PC-3 (cell line): ENCODE data around the gene ASMTL. TPM values are rescaled to one million over a fixed set of nuclear protein-coding genes. Genes with fewer than 3 reads are reported as not detected.

Experiments used
- ATAC-seq: fragments of 200-7000 bp; cut with Tn5 transposase; 2 replicates; pipeline ENCODE4 v1.9.1; 2020; ENCODE audit warnings: mild to moderate bottlenecking, moderate library complexity
- BruUV-seq: library from RNA; stranded (reverse); fragments of 400-500 nt; replicated peaks from 2 replicates; lab custom pipeline; 2021; lab: Mats Ljungman, UMichigan
- CTCF ChIA-PET: fragments of 300-600 bp; sonication (Branson Sonifier 250); formaldehyde crosslinking; loops from one replicate; lab custom pipeline; 2022; ENCODE audit warnings: antibody characterized with exemption; lab: Charles Lee
- POLR2A ChIA-PET: fragments of 300-600 bp; sonication (Branson Sonifier 250); formaldehyde crosslinking; loops from one replicate; lab custom pipeline; 2022; ENCODE audit warnings: antibody characterized with exemption; ENCODE audit not compliant: unreplicated experiment; lab: Charles Lee
- DNase-seq: peaks from one replicate; pipeline ENCODE4 v3.0.0-alpha.2; 2015
- H2AFZ ChIP-seq: fragments of 300-600 bp; sonication (generic); 2 replicates; pipeline ENCODE4 v1.6.0; 2016; ENCODE audit warnings: antibody characterized with exemption, low read length
- H3F3A ChIP-seq: fragments of 300-600 bp; sonication (generic); one replicate; pipeline ENCODE4 v1.6.0; 2017; ENCODE audit warnings: antibody characterized with exemption, low read length, control low read depth, mild to moderate bottlenecking; ENCODE audit not compliant: unreplicated experiment
- H3K27ac ChIP-seq: fragments of 300-600 bp; sonication (generic); 2 replicates; pipeline ENCODE4 v1.5.1; 2016; ENCODE audit warnings: mild to moderate bottlenecking, low read length
- H3K27me3 ChIP-seq: fragments of 300-600 bp; sonication (generic); 2 replicates; pipeline ENCODE4 v1.6.1; 2016; ENCODE audit warnings: low read length, mixed read lengths
- H3K36me3 ChIP-seq: fragments of 300-600 bp; sonication (generic); 2 replicates; pipeline ENCODE4 v1.6.1; 2016; ENCODE audit warnings: low read depth, mixed run types, low read length, mixed read lengths
- H3K4me1 ChIP-seq: fragments of 300-600 bp; sonication (generic); 2 replicates; pipeline ENCODE4 v1.5.1; 2016; ENCODE audit warnings: low read length; ENCODE audit not compliant: insufficient read depth
- H3K4me2 ChIP-seq: fragments of 300-600 bp; sonication (generic); 2 replicates; pipeline ENCODE4 v1.6.0; 2016; ENCODE audit warnings: low read length
- H3K4me3 ChIP-seq: fragments of 300-600 bp; sonication (generic); 2 replicates; pipeline ENCODE4 v1.5.1; 2016; ENCODE audit warnings: mild to moderate bottlenecking, low read length, mixed read lengths
- H3K79me2 ChIP-seq: fragments of 300-600 bp; sonication (generic); 2 replicates; pipeline ENCODE4 v1.6.1; 2017; ENCODE audit warnings: low read length, mixed read lengths
- H3K9ac ChIP-seq: fragments of 300-600 bp; sonication (generic); 2 replicates; pipeline ENCODE4 v1.6.0; 2016; ENCODE audit warnings: mild to moderate bottlenecking, low read length
- H3K9me2 ChIP-seq: fragments of 300-600 bp; sonication (generic); replicated peaks from 2 replicates; pipeline ENCODE4 v1.6.1; 2016; ENCODE audit warnings: mixed run types, low read length, mixed read lengths
- H3K9me3 ChIP-seq: fragments of 300-600 bp; sonication (generic); 2 replicates; pipeline ENCODE4 v1.6.1; 2016; ENCODE audit warnings: low read length, mixed read lengths
- H4K20me1 ChIP-seq: fragments of 300-600 bp; sonication (generic); 2 replicates; pipeline ENCODE4 v1.6.1; 2016; ENCODE audit warnings: low read length, mixed read lengths
- EZH2 ChIP-seq: fragments of 300-600 bp; sonication (generic); IDR thresholded peaks from one replicate; pipeline ENCODE4 v1.6.1; 2017; ENCODE audit warnings: antibody characterized with exemption, mild to moderate bottlenecking, low read length; ENCODE audit not compliant: unreplicated experiment
- EZH2phosphoT487 ChIP-seq: fragments of 300-600 bp; sonication (generic); IDR thresholded peaks from 2 replicates; pipeline ENCODE4 v1.6.1; 2018; ENCODE audit warnings: mild to moderate bottlenecking, antibody characterized with exemption, low read length, borderline replicate concordance
- intact Hi-C: fragments of 100-400 bp; cut with micrococcal nuclease; formaldehyde crosslinking; loops from 2 replicates; pipeline ENCODE4 v1.9.0; 2023
- total RNA-seq: library from RNA; depleted of rRNA; stranded (reverse); fragments of >200 nt; gene quantifications from 2 replicates; pipeline ENCODE4 v1.2.3, GENCODE V29; 2014
- TF ChIP-seq, protein P1 (sequence below): fragments of 300-600 bp; sonication (generic); conservative IDR thresholded peaks from 2 replicates; pipeline ENCODE4 v1.5.1; 2017; ENCODE audit warnings: antibody characterized with exemption, low read depth, mild to moderate bottlenecking, low read length

Gene ASMTL
- total RNA-seq, 1 experiment from 2014 or later = 6.7 TPM

- Histone ChIP-seq H3K9me2 (no peaks in the 10 kb centered on the region), H2AFZ (no peak overlapping the region), H3F3A (no peaks in the 10 kb centered on the region), H3K4me1 (no peaks in the 10 kb centered on the region), H4K20me1 (no peaks in the 10 kb centered on the region), H3K4me3 (no peak overlapping the region), H3K79me2 (no peaks in the 10 kb centered on the region), H3K27ac (no peak overlapping the region), H3K36me3 (peaks cover 8% of the 10 kb centered on the region; the same call in 1 of the 2 replicates), H3K4me2 (no peak overlapping the region), H3K9me3 (no peaks in the 10 kb centered on the region), H3K9ac (no peak overlapping the region), H3K27me3 (no peaks in the 10 kb centered on the region)
- ChIA-PET CTCF (no interaction called here), POLR2A (no interaction called here)
- DNase-seq (no peak), ATAC-seq (no peak)
- no TSS peak for BruUV-seq
- TF ChIP-seq, protein P1, sequence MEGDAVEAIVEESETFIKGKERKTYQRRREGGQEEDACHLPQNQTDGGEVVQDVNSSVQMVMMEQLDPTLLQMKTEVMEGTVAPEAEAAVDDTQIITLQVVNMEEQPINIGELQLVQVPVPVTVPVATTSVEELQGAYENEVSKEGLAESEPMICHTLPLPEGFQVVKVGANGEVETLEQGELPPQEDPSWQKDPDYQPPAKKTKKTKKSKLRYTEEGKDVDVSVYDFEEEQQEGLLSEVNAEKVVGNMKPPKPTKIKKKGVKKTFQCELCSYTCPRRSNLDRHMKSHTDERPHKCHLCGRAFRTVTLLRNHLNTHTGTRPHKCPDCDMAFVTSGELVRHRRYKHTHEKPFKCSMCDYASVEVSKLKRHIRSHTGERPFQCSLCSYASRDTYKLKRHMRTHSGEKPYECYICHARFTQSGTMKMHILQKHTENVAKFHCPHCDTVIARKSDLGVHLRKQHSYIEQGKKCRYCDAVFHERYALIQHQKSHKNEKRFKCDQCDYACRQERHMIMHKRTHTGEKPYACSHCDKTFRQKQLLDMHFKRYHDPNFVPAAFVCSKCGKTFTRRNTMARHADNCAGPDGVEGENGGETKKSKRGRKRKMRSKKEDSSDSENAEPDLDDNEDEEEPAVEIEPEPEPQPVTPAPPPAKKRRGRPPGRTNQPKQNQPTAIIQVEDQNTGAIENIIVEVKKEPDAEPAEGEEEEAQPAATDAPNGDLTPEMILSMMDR = no peak
- TF ChIP-seq EZH2 (no peak), EZH2phosphoT487 (no peak)
- intact Hi-C loops = no loop called here
These were observed 27.3 kb downstream of the ASMTL start for GRCh38 chrX:1425381-1425780.

DNA sequence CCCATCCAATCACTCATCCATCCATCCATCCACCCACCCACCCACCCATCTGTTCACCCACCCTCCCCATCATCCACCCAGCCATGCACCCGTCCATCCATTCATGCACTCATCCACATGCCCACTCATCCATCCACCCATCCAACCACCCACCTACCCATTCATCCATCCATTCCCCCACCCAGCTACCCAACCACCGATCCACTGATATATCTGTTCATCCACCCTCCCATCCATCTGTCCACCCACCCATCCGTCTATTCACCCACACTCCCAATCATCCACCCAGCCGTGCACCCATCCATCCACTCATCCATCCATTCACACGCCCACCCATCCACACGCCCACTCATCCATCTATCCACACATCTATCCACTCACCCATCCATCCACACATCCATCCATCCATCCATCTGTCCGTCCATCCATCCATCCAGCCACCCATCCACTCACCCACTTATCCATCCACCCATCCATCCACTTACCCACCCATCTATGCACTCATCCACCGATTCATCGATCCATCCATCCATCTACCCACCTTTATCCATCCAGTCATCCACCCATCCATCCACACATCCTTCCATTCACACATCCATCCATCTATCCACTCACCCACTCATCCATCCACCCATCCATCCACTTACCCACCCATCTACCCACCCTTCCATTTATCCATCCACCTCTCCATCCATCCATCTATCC is 28.4 kb downstream of the ASMTL start:
- Histone ChIP-seq H2AFZ (no peak overlapping the region), H4K20me1 (no peaks in the 10 kb centered on the region), H3K79me2 (no peaks in the 10 kb centered on the region), H3K36me3 (peaks cover 8% of the 10 kb centered on the region; the same call in 1 of the 2 replicates), H3K27me3 (no peaks in the 10 kb centered on the region), H3F3A (no peaks in the 10 kb centered on the region), H3K9ac (no peak overlapping the region), H3K4me2 (no peak overlapping the region), H3K27ac (no peak overlapping the region), H3K4me1 (no peaks in the 10 kb centered on the region), H3K4me3 (no peak overlapping the region), H3K9me2 (no peaks in the 10 kb centered on the region), H3K9me3 (no peaks in the 10 kb centered on the region)
- no TSS peak for BruUV-seq
- intact Hi-C loops = no loop called here
- ChIA-PET POLR2A (no interaction called here), CTCF (no interaction called here)
- DNase-seq (no peak), ATAC-seq (no peak)
- TF ChIP-seq, protein P1 = no peak
- no peak for TF ChIP-seq EZH2
- TF ChIP-seq EZH2phosphoT487 = no peak

DNA sequence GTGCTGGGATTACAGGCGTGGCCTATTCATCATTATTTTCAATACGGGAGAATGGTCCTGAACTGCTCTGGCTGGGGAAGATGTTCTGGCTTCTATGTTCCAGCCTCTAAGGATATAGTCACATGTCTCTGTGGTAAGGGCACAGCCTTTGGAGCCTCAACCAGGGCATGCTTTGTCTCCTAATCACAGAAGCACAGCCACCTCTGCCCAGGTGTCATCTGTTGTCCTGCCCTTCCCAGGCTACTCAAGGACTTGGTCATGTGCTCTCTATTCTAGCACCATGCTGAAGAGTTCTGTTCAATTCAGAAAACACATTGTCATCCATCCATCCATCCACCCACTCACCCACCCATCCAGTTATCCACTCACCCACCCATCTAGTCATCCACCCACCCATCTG is 29.5 kb downstream of the ASMTL start:
- ATAC-seq = no peak
- Histone ChIP-seq H3K4me3 (no peak overlapping the region), H3K79me2 (no peaks in the 10 kb centered on the region), H2AFZ (no peak overlapping the region), H3K9ac (no peak overlapping the region), H3K27ac (no peak overlapping the region), H3F3A (no peaks in the 10 kb centered on the region), H3K9me2 (no peaks in the 10 kb centered on the region), H3K9me3 (no peaks in the 10 kb centered on the region), H3K4me2 (no peak overlapping the region), H3K4me1 (peaks cover 8% of the 10 kb centered on the region; the same call in 1 of the 2 replicates), H3K36me3 (peaks cover 8% of the 10 kb centered on the region; the same call in 1 of the 2 replicates), H4K20me1 (no peaks in the 10 kb centered on the region), H3K27me3 (no peaks in the 10 kb centered on the region)
- intact Hi-C loops = no loop called here
- CTCF ChIA-PET = no interaction called here
- DNase-seq = no peak
- BruUV-seq = no TSS peak
- POLR2A ChIA-PET = no interaction called here
- TF ChIP-seq EZH2 = no peak
- TF ChIP-seq EZH2phosphoT487 = no peak
- TF ChIP-seq, protein P1 = no peak
